GM18909 (cell line): Measurements from ENCODE around the gene MITF.

Source experiments
- ATAC-seq: cut with Tn5 transposase; IDR thresholded peaks from one replicate; pipeline ENCODE4 v1.9.1; 2021; ENCODE audit warnings: mild to moderate bottlenecking; ENCODE audit not compliant: unreplicated experiment, poor library complexity

The MITF gene

DNA sequence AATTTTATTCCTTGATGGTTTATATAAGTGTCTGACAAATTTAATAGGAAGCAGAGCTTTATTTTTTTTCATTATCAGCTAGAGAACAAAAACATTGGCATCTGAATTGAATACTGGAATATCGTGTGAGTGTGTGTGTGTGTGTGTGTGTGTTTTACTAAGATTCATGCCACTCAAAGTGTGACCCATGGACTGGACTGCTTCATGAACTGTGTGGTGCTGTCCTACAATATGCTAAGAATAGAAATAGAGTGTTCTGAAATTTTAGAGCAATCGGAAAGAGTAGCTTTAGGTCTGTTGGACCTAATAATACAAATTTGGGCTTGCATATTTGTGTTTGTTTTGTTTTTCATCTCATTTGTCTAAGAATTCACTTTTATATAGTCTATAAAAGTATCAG, 89.6 kb downstream of the MITF start:
- ATAC-seq: no peak

- ATAC-seq: no peak
Measured at GRCh38 chr3:69830147-69830546, 90.9 kb downstream of the MITF start.

- ATAC-seq: no peak
Measured at GRCh38 chr3:69831737-69832136, 92.5 kb downstream of the MITF start.

- no peak for ATAC-seq
Measured at GRCh38 chr3:69833591-69833990, 94.3 kb downstream of the MITF start.

DNA sequence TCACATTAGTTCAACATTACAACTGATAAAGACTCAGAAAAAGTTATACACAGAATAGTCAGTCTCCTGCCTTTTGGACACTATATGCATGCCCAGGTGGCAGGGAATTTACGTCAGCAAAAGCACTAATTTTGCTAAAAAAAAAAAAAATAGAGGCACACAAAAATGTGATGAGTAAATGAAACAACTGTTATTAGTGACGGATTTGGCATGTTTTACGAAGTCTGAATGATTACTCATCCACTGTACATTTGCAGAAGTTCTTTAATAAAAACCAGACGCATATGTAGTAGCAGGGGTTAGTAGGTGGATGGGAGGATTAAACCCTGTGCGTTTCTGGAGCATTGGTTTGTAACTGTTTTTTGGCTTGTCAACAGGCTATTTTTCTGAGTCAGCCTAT, 99.0 kb downstream of the MITF start:
- ATAC-seq: no peak

GRCh38 chr3:69838696-69839515, 99.6 kb downstream of the MITF start:
- ATAC-seq: no peak

GRCh38 chr3:69842351-69842750, 103.1 kb downstream of the MITF start:
- no peak for ATAC-seq

GRCh38 chr3:69842789-69843188, 103.5 kb downstream of the MITF start:
- ATAC-seq: no peak

- no peak for ATAC-seq
Measured at GRCh38 chr3:69844706-69845105, 105.4 kb downstream of the MITF start.

GRCh38 chr3:69847303-69847702, 108.0 kb downstream of the MITF start:
- ATAC-seq: no peak

DNA sequence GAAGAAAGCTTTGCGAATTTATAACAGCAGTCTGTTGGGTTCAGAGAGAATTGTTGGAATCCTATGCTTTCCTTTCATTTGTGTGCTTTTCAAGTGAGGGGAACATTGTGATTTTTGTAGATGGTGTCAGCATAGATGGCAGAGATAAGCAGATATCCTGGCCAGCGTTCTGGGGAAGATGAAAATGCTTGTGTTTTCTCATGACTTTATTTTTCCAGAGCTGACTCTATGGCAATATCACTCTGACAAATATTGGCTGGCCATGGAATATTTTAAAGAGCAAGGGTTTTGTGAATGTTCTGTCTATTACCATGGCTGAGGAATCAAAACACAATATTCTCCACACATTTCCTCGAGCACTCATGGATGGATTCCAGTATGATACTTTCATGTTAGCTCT, 108.8 kb downstream of the MITF start:
- ATAC-seq: no peak

- no peak for ATAC-seq
Measured at GRCh38 chr3:69850849-69851248, 111.6 kb downstream of the MITF start.

- no peak for ATAC-seq
Measured at GRCh38 chr3:69853027-69853426, 113.8 kb downstream of the MITF start.

DNA sequence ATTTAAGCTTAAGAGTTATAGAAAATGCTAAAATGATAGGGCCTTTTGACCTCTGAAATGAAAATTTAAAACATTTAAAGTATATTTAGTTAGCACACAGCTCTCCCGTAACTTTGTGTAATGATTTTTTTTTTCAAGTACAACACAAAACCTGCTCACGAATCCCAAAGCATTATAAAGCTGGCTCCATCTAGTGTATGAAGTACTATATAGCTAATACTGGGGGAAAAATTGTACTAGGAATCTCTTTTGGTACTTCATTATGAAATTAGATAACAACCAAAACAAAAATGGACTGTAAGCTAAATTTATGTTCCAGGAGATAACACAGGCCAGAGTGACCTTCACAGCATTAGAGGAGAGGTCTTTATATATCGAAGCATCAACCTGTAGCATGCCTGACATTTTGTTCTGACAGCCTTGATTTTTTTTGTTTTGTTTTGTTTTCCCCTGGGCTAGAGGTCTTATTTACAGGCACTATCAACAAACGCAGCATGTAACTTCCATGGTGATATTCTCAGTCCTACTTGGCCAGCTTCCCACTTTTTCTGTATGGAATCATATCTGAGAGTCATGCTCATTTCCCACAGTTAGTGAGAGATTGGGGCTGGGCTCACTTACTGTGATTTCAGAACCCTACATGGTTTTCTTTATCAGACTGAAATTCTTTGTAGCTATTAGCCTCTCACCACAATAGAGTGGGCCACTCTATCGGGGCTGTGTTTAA, 116.3 kb downstream of the MITF start:
- no peak for ATAC-seq

GRCh38 chr3:69856965-69857705, 117.9 kb downstream of the MITF start:
- no peak for ATAC-seq

DNA sequence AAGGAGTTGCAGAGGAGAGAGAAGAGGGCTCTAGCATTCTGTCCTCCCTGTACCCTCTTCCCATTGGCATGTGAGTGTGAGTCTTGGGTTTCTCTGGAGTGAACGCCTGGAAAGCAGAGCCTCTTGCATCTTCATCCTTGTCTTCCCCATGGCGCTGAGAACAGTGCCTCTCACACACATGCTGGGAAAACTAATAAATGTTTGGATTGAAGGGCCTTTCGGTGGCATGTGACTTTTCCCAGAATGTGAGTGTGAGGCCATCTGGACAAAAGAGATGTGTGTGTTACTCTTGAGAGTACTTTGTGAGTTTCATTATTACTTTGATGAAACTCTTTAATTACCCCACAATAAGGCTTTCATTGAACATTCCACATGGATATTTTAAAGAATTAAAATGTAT, 122.3 kb downstream of the MITF start:
- no peak for ATAC-seq

DNA sequence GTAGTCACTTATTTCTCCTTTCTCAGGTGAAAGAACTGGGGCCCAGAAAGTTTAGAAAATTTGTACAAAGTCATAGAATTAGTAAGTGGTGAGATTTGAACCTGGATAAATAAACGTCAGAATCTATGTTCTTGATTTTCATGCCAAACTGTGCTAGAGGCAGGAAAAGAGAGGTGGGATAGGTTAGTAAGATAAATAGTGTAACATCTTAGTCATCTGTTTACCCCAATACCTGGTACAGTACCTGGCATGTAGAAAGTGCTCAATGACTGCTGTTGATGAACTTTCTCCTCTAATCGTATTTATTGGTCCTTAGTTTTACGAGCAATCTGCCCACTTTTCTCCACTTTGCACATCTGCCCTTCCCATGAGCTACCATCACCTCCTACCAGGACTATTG, 124.9 kb downstream of the MITF start:
- no peak for ATAC-seq

DNA sequence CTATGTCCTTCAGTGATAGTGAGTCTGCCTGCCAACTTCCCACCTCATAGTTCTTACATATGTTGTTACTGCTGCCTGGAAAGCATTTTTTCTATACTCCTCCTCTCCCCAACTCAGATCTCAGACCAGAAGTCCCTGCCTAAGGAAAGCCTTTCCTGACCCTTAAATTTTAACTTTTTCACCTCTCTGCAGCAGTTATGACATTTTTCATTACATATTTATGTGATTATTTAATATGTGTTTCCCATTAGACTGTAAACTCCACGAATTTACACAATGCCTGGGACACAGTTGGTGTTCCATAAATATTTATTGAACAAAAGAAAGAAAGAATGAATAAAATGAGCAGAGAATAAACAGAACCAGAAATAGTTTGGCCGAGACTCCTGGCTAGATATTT, 125.5 kb downstream of the MITF start:
- no peak for ATAC-seq

DNA sequence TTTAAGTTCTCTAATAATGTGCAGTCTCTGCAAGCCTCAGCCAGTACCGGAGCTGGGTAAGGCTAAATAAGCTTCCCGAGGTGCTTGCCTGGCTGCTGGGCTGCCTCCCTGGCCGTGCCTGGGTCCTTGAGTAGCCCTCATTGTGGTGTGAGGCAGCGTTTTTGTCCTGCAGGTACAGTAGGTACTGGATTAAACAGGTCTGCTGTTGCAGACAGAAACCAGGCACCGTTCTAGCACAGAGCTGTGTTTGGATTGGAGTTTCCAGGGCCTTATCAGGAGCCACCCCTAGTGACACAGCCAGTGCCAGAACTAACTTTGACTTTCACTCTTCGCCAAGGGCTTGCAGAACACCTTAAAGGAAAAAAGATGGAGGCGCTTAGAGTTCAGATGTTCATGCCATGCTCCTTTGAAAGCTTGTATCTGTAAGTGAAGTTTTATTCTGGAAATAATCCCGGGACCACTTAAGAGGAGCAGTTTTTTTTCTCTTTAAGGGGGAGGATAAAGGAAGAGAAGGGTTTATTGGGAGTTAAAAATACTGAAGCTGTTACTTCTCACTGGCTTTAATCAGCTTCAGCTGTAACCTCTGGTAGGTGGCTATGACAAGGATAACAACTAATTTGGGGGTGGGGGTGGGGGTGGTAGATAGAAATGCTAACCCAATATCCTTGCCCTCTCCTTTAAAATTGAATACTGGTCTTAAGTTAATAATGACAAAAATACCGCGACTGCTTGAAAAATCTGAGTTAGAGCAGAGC, 126.8 kb downstream of the MITF start:
- no peak for ATAC-seq

GRCh38 chr3:69866988-69867720, 127.9 kb downstream of the MITF start:
- ATAC-seq: no peak
